HG03025 (cell line): ENCODE data around the gene GPS2.

Source experiments
- ATAC-seq: cut with Tn5 transposase; IDR thresholded peaks from one replicate; pipeline ENCODE4 v1.9.1; 2021; ENCODE audit warnings: mild to moderate bottlenecking, moderate library complexity; ENCODE audit not compliant: unreplicated experiment, low FRiP score

The GPS2 gene

DNA sequence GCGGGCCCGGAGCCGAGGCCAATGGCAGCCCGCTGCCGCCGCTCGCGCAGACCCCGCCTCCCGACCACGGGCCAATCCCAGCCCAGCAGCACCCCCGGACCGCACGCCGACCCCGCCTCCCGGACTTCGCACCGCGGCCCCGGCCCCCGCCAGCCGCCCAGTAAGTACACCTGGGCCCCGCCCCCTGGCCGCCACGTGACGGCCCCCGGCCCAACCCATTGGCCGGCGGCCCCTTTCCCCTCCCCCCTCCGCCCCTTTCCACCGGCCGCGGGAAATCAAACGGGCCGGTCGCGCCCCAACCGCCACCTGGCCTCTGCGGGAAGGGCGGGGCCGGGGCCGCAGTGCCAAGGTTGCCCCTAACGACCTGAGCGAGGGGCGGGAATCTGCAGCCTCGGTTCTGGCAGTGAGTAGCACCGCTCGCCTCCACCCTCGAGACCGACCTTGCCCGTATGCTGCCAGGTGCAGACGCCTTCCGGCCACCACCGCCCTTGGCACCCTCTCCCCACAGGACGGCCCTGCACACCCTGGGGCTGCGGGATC, 20.5 kb downstream of the GPS2 start, which contains the start of gene YBX2:
TSS of gene YBX2 (minus strand) at position 26 of the 540 bp plus-strand sequence. CDS start 139 bp downstream, outside the sequence.
- no peak for ATAC-seq

GRCh38 chr17:7293816-7294613, 21.1 kb downstream of the GPS2 start:
- no peak for ATAC-seq

DNA sequence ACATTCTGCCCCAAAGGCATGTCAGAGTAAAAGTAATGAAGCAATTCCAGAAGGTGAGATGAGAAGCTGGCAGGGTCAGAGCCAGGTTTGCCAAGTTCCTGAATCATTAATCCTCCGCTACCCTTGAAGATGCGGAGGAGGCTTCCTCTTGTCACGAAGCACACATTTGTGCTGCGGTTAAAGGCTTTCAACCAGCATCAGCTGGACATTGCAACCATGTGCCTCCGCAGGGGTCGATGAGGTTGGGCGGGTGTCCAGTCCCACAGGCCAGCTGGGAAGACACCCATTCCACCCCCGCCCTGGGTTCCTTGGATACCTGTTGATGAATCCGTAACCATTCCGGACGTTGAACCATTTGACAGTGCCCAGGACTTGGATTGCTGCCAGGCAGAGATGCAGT, 22.0 kb downstream of the GPS2 start:
- no peak for ATAC-seq

DNA sequence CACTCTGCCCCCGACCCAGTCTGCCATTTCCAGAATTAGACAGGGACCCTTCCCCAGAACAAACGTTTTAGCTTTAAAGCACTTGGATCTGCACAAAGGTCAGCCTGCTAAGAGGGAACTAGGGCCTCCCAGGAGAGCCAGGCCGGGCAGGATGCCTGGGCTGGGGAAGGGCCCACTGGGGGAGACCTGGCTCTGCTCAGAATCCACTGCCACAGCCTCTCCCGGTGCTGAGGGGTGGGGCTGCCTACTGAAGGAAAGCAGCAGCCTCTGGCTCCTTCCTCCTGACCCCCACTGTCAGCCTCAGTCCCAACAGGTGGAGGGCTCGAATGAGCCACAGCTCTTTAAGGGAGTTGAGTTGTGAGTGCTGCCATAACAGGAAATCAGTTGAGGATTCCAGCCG, 22.4 kb downstream of the GPS2 start:
- no peak for ATAC-seq

DNA sequence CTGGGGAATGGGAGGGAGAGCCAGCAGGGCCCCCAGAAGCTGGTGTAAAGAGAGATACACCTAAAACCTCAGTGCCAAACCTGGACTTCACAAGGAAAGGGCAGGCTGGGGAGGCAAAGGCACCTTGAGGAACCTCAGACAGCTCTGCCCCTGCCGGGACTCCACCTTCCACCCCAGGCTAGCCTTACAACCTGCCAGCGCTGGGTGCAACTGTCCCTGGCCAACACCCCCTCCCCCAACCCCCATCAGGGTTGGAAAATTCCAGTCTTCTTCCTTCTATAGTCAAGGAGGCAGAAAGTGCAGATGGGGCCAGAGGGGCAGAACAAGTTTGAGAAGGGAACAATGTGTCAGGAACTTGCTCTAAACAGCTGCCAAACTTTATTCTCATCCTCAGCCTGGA, 23.0 kb downstream of the GPS2 start:
- ATAC-seq, result no peak

GRCh38 chr17:7290685-7291084, 24.5 kb downstream of the GPS2 start:
- ATAC-seq, result no peak

DNA sequence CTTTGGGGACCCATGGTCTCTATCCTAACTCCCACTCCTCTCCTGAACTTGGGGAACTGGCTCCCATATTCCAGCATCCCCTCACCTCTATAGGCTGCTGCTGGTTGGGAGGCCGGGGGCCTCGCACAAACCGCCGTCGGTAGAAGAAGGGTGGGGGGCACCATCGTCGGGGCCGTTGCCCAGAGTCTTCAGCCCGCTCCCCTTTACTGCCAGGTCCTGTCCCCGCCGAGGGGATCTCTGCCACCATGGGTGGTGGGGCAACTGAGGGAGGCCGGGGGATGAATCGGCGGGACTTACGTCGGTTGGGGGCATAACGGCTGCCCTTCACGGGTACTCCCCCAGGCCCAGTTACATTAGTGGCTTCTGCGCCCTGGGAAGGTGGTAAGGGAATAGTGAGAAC, 25.0 kb downstream of the GPS2 start:
- no peak for ATAC-seq

GRCh38 chr17:7289256-7290032, 25.7 kb downstream of the GPS2 start:
- no peak for ATAC-seq

DNA sequence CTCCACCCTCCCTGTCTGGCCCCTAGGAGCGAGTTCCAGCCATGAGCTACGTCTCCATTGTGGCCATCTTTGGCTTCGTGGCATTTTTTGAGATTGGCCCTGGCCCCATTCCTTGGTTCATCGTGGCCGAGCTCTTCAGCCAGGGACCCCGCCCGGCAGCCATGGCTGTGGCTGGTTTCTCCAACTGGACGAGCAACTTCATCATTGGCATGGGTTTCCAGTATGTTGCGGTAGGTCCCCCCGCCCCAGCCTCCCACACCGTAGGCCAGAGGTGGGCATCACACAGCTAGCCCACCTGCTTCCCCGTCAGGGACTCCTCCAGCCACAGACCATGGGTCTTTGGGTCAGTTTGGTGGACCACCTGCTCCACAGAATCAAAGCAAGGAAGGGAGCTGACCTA, 29.5 kb downstream of the GPS2 start:
- ATAC-seq, result no peak

DNA sequence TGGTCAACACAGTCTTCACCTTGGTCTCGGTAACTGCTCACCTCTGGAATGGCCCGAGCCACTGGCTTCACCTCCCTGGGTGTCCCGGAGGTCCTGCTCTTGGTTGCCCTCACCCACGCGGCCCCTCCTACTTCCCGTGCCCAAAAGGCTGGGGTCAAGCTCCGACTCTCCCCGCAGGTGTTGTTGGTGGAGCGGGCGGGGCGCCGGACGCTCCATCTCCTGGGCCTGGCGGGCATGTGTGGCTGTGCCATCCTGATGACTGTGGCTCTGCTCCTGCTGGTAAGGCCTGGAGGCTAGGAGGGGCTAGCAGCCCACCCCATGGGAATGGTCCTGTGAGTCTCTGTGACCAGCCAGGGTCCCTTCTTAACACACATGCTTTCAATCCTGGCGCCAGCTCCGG, 30.2 kb downstream of the GPS2 start:
- ATAC-seq, result no peak

- ATAC-seq, result no peak
Measured at GRCh38 chr17:7283471-7284216, 31.5 kb downstream of the GPS2 start.

- no peak for ATAC-seq
Measured at GRCh38 chr17:7282752-7283321, 32.3 kb downstream of the GPS2 start.

GRCh38 chr17:7281953-7282751, 33.0 kb downstream of the GPS2 start:
- no peak for ATAC-seq

DNA sequence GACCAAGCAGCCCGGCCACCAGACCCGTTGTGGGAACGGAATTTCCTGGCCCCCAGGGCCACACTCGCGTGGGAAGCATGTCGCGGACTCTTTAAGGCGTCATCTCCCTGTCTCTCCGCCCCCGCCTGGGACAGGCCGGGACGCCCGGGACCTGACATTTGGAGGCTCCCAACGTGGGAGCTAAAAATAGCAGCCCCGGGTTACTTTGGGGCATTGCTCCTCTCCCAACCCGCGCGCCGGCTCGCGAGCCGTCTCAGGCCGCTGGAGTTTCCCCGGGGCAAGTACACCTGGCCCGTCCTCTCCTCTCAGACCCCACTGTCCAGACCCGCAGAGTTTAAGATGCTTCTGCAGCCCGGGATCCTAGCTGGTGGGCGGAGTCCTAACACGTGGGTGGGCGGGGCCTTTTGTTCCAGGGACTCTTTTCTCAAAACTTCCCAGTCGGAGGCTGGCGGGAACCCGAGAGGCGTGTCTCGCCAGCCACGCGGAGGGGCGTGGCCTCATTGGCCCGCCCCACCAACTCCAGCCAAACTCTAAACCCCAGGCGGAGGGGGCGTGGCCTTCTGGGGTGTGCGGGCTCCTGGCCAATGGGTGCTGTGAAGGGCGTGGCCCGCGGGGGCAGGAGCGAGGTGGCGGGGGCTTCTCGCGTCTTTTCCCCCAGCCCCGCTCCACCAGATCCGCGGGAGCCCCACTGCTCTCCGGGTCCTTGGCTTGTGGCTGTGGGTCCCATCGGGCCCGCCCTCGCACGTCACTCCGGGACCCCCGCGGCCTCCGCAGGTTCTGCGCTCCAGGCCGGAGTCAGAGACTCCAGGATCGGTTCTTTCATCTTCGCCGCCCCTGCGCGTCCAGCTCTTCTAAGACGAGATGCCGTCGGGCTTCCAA, 33.8 kb downstream of the GPS2 start, which contains the start of gene SLC2A4:
TSS of gene SLC2A4 (plus strand) at position 645 of the 879 bp plus-strand sequence. CDS start at position 862, 217 bp downstream.
- ATAC-seq, result peak; percentile 42

DNA sequence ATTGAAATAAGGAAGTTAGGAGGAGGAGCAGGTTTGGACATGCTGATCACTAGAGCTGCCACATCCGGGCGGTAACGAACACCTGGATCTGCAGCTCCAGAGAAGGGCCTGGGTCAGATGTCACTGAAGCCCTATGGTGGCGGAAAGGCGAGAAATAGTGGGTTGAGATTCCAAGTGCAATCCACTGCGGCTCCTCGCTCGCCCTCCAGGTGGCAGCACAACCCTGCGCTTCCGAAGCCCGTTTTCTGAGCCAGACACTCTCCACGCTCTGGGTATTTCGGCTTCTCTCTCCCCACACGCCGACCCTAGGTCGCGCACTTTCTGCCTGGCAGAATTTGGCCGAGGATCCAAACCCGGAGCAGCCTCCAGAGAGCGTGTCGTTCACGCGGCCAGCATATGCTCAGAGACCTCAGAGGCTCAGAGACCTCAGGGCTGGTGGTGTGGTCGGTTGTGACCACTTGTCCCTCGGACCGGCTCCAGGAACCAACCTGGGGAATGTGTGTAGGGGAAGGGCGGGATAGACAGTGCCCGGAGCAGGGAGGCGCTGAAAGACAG, 34.6 kb downstream of the GPS2 start:
- no peak for ATAC-seq

GRCh38 chr17:7279448-7279847, 35.7 kb downstream of the GPS2 start:
- no peak for ATAC-seq

- ATAC-seq, result no peak
Measured at GRCh38 chr17:7266784-7267183, 48.4 kb downstream of the GPS2 start.

GRCh38 chr17:7263801-7264078, 51.4 kb downstream of the GPS2 start:
- no peak for ATAC-seq
